Measurements from ENCODE around the gene P2RX5.

GRCh38 chr17:3659541-3660111 is 36.3 kb downstream of the P2RX5 start:
- TF ChIP-seq, protein P1, sequence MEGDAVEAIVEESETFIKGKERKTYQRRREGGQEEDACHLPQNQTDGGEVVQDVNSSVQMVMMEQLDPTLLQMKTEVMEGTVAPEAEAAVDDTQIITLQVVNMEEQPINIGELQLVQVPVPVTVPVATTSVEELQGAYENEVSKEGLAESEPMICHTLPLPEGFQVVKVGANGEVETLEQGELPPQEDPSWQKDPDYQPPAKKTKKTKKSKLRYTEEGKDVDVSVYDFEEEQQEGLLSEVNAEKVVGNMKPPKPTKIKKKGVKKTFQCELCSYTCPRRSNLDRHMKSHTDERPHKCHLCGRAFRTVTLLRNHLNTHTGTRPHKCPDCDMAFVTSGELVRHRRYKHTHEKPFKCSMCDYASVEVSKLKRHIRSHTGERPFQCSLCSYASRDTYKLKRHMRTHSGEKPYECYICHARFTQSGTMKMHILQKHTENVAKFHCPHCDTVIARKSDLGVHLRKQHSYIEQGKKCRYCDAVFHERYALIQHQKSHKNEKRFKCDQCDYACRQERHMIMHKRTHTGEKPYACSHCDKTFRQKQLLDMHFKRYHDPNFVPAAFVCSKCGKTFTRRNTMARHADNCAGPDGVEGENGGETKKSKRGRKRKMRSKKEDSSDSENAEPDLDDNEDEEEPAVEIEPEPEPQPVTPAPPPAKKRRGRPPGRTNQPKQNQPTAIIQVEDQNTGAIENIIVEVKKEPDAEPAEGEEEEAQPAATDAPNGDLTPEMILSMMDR (IDR thresholded peaks at IDR 0.05), result no peak
- TF ChIP-seq MXD4 (CRISPR knock-in tag; IDR thresholded peaks at IDR 0.05; ENCODE audit: borderline replicate concordance) (no peak), JUN (CRISPR knock-in tag; IDR thresholded peaks at IDR 0.05) (no peak), CBFB (CRISPR knock-in tag; IDR thresholded peaks at IDR 0.05; ENCODE audit: low read depth) (no peak), NR1H2 (CRISPR knock-in tag; IDR thresholded peaks at IDR 0.05) (no peak), ZNF138 (CRISPR knock-in tag; conservative IDR thresholded peaks at IDR 0.05) (no peak), ETV6 (CRISPR knock-in tag; IDR thresholded peaks at IDR 0.05) (no peak), SP1 (CRISPR knock-in tag; conservative IDR thresholded peaks at IDR 0.05) (no peak), MAX (CRISPR knock-in tag; IDR thresholded peaks at IDR 0.05) (no peak), CDX4 (CRISPR knock-in tag; IDR thresholded peaks at IDR 0.05; ENCODE audit: borderline replicate concordance) (no peak), ESRRA (CRISPR knock-in tag; IDR thresholded peaks at IDR 0.05; ENCODE audit: borderline replicate concordance) (no peak), CREB1 (CRISPR knock-in tag; IDR thresholded peaks at IDR 0.05) (no peak)

All from WTC11 (cell line).